GM18505 (cell line): ENCODE measurements around the gene CDK10.
A peak's percentile ranks its signal among the peaks of the same experiment; 100 is the strongest.
"Not testable (repeated sequence)": the region's sequence is repeated elsewhere in the genome, so short reads cannot be mapped to it uniquely, and the experiment has no call there.

ENCODE experiments used
- ATAC-seq: cut with Tn5 transposase; IDR thresholded peaks from one replicate; pipeline ENCODE4 v1.9.1; 2021; ENCODE audit not compliant: unreplicated experiment
- POLR2A ChIP-seq: IDR thresholded peaks from 4 replicates; pipeline ENCODE4 v1.6.1; 2011; ENCODE audit warnings: borderline replicate concordance; ENCODE audit not compliant: insufficient read depth, insufficient read length; ENCODE audit errors: extremely low read depth

The CDK10 gene

DNA sequence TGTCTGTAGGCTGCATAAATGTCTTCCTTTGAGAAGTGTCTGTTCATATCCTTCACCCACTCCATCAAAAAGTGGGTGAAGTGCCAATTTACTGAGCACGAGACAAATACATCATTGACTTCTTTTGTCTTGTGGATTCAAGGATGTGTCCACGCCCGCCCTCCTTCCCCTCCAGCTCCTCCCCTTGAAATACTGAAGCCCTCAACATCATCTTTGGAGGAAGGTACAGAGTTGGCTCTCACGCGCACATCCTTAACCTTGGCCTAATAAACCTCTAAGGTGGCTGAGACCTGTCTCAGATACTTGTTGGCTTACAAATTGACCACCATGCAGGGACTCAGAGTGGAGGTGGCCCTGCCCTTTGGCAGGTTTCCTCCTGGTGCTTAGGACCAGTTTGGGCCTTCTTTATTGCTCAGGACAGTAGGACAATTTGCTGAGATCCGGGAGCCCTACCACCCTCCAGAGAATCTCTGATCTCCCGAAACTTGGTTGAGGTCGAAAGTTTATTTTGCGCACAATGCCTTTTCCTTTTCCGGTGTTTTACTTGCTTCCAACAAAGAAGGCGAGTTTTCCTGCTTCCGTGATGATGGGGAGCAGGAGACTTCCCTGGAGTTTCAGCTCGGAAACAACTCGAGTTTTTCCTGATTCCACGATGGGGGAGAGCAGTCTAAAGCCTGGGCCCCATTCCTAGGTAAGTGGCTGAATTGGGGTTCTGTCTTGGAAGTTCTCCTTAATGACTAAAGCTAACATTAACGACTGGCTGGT is 14.1 kb upstream of the CDK10 start:
- TF ChIP-seq POLR2A = no peak
- no peak for ATAC-seq

DNA sequence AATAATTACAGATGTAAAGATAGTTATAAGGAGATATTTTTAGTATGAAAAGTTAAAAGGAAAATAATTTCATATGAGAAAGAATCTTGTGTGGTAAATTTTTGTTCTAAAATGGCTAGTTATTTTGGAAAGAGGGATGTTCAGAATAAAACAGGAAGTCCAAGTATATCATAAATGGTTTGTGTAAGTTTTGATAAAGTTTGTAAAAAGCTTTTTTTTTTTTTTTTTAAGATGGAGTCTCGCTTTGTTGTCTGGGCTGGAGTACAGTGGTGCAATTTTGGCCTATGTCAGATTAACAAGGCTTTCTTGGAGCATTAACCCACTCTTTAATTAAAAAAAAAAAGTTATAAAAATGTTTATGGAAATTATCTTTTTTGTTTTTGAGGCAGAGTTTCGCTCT is 8.2 kb upstream of the CDK10 start:
- TF ChIP-seq POLR2A = no peak
- ATAC-seq = no peak

DNA sequence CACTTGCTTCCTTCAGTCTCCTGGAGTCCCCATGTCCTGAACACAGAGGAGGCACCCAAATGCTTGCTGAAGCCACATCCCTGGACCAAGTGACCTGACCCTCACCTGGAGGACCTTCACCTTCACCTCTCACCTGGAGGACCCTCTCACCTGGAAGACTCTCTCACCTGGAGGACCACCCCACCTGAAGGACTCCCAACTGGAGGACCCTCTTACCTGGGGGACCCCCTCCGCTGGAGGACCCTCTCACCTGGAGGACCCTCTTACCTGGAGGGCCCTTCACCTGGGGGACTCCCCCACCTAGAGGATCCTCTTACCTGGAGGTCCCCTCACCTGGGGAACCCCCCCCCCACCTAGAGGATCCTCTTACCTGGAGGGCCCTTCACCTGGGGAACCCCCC is 573 bp upstream of the CDK10 start:
- no peak for ATAC-seq
- no peak for TF ChIP-seq POLR2A

DNA sequence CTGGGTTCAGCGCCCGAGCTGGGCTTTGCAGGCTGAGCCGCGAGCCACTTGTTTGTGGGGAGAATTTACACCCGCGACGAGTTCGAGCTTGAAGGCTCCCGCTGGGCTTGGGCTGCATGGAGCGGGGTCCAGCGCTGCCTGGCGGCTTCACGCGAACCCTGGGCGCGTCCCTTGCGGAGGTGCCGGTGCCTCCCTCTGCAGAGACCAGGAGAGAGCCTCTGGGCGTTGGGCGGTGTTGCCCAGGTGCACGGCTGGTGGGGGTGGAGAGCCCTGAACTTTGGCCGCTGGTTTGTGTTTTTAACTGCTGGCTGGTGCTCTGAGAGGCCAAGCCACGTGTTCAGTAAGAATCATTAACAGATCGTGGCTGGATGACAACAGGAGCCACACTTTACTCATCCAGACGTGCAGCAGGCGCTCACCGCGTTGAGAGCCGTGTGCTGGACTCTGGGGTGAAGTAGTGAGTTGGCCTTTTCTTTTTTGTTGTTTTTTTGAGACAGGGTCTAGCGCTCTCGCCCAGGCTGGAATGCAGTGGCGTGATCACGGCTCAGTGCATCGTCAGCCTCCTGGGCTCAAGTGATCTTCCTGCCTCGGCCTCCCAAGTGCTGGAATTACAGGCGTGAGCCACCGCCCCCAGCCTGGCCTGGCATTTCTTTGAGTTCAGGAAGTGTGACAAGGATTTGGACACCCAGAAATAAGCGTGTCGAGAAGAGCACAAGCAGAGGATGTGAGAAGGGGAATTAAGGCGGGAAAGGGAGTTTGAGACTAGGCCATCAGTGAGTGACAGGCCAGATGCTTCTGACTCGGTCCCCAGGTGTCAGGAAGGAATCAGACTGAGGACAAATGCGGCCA is 827 bp downstream of the CDK10 start:
- peak; percentile 42 for ATAC-seq
- no peak for TF ChIP-seq POLR2A

DNA sequence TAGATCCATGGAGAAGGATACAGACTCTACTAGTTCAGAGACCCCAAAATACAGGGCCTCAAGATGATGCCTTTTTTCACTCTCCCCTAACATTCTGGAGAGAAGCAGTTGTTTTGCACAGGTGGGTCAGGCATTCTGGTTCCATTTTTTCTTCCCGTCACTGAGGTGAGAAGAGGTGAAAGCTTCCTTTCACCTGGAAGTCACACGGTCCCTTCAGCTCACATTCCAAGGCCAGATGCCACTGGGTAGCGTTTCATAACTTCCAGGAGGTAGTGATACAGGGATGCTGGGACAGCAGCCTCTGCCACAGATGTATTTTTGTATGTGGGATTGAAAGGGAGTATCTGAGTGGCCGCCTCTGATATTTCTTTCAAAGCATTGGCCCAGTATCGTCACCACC is 1.9 kb downstream of the CDK10 start:
- no peak for TF ChIP-seq POLR2A
- no peak for ATAC-seq

DNA sequence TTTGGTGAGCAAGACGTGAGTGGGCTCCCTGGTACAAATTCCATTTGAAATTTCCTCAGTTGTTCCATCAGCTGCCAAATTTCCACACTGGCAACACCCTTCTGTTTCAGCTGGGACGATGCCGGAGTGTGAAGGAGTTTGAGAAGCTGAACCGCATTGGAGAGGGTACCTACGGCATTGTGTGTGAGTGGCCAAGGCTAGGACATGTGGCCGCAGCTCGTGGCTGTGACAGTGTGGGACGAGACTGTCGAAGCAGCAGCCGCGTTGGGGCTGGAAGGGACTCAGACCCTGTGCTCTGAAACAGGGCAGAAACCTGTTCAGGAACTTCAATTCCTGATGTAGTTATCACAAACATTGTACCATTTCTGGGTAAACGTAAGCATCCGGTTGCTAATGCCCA is 2.7 kb downstream of the CDK10 start:
- ATAC-seq = no peak

DNA sequence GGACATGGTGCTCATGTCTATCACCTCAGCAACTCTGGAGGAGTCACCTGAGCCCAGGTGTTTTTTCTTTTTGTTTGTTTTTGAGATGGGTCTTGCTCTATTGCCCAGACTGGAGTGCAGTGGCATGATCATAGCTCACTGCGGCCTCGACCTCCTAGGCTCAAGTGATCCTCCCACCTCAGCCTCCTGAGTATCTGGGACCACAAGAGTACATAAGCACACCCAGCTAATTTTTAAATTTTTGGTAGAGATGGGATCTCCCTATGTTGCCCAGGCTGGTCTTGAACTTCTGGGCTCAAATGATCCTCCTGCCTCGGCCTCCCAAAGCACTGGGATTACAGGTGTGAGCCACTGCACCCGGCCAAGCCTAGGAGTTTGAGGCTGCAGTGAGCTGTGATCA is 3.1 kb downstream of the CDK10 start:
- not testable (repeated sequence) for ATAC-seq

More for the DNA sequence above, 2.7 kb downstream of the CDK10 start:
- TF ChIP-seq POLR2A = no peak

DNA sequence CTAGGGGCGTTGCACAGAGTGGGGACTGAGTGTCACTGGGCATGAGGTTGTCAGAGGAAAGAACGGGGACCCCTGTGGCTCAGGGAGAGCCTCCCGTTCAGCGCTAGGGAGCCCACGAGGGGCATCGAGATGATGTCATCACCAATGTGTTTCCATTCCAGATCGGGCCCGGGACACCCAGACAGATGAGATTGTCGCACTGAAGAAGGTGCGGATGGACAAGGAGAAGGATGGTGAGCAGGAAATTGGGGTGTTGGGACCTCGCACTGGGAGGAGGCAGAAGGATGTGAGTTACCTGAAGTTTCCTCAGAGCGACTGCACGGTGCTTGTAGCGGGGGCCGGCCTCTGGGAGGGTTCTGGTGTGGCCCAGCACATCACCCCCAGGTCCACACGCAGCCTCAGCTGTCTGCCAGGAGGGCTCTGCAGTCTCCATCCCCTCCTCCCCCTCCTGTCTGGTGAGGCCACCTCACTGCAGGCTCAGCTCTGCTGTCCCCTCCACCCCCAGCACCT is 4.0 kb downstream of the CDK10 start:
- no peak for TF ChIP-seq POLR2A
- ATAC-seq = no peak

DNA sequence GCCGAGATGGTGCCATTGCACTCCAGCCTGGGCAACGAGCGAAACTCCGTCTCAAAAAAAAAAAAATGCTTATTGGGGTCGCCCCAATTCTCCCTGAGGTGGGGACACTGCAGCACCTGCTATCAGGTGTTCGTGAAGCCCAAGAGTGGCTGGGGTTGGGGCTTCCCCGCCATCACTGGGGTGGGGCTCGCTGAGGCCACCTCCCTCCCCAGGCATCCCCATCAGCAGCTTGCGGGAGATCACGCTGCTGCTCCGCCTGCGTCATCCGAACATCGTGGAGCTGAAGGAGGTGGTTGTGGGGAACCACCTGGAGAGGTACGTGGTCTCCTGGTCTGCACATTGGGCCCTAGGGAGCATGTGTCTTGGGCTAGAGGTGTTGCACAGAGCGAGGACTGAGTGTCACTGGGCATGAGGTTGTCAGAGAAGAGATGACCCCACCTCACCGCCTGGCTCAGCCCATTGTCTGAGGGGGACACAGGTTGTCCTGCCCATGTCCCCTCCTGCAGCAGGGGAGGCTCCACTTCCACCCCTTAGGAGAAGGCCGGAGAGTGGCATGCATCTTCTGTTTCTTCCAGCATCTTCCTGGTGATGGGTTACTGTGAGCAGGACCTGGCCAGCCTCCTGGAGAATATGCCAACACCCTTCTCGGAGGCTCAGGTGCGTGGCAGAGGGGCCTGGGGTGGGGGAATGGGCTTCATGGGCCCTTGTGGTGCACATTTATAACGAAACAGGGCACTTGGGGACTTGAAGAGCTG is 4.9 kb downstream of the CDK10 start:
- ATAC-seq = no peak
- TF ChIP-seq POLR2A = no peak

DNA sequence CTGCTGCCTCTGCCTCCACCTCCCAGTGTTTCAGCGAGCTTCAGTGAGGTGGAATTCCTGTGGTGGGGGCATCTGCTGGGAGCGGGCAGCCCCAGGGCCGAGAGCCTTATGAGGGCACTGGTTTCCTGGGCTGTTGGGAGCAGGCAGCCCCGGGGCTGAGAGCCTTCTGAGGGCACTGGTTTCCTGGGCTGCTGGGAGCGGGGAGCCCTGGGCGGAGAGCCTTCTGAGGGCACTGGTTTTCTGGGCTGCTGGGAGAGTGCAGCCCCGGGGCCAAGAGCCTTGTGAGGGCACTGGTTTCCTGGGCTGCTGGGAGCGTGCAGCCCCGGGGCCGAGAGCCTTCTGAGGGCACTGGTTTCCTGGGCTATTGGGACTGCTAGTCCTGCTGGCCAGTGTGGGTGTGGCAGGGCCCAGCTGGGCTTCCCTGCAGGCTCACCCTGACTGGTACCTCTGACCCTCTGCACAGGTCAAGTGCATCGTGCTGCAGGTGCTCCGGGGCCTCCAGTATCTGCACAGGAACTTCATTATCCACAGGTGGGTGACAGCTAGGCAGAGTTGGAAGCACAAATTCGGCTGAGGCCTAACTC is 5.6 kb downstream of the CDK10 start:
- ATAC-seq = no peak
- no peak for TF ChIP-seq POLR2A

DNA sequence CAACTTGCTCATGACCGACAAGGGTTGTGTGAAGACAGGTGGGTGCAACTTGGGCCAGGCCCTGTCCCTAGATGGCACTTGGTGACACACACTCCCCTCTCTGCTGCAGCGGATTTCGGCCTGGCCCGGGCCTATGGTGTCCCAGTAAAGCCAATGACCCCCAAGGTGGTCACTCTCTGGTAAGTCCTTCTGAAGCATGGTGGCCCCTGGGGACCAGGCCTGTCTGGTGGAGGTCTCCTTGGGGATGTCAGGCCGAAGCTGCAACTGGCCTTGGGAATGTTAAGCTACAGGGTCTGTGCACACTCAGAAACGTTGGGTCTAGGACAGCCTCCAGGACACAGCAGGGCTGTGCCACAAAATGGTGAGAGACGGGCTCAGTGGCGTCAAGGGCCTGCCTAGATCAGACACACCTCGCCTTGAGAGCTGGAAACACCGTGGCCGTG is 6.8 kb downstream of the CDK10 start:
- no peak for ATAC-seq

DNA sequence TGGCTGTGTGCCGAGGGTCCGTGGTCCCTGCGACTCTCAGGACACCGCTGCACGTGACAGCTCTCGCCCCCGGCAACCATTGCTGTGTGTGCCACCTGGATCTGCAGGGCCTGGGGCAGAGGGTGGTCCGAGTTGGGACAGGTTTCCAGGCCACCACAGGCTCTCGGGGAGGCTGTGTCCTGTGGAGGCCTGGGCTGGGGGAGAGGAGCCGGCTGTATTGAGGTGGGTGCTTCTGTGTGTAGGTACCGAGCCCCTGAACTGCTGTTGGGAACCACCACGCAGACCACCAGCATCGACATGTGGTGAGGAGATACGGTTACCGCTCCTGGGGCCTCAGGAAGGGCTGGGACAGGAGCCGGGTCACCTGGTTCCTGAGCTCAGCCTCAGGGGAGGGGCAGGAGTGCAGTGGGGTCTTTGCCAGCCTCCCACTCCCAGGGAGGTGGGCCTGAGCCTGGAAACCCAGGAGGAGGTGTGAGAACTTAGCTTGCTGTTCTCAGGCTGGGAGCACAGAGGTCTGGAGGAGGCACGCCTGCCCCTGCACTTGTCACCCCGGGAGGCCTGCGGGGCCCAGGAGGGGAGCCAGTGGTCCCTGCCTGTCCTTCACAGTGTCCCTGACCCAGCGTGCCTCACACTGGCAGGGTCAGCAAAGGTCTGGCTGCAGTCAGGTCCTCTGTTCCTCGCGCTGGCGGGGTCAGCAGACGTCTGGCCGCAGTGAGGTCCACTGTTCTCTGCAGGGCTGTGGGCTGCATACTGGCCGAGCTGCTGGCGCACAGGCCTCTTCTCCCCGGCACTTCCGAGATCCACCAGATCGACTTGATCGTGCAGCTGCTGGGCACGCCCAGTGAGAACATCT is 7.7 kb downstream of the CDK10 start:
- no peak for ATAC-seq

More for the DNA sequence above, 6.8 kb downstream of the CDK10 start:
- no peak for TF ChIP-seq POLR2A

DNA sequence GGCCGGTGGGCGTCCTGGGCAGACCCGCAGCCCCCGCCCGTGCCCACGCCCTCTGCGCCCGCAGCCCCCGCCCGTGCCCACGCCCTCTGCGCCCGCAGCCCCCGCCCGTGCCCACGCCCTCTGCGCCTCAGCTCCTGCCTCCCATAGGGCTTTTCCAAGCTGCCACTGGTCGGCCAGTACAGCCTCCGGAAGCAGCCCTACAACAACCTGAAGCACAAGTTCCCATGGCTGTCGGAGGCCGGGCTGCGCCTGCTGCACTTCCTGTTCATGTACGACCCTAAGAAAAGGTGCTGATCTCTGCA is 8.2 kb downstream of the CDK10 start:
- ATAC-seq = not testable (repeated sequence)

More for the DNA sequence above, 7.7 kb downstream of the CDK10 start:
- TF ChIP-seq POLR2A = no peak
